GM13977 (cell line): Measurements from ENCODE around the gene FLOT1.

Source experiments
- DNase-seq: peaks from one replicate; pipeline ENCODE4 v3.0.0; 2012; ENCODE audit warnings: low spot score
- CTCF ChIP-seq: IDR thresholded peaks from 2 replicates; pipeline ENCODE4 v1.5.1; 2012; ENCODE audit warnings: mild to moderate bottlenecking, control low read depth; ENCODE audit not compliant: insufficient read depth; ENCODE audit errors: extremely low read depth, missing control alignments
- in situ Hi-C: fragments of 300-500 bp; cut with MboI; formaldehyde crosslinking; loops from one replicate; pipeline ENCODE4 v1.12.0; 2022; ENCODE audit warnings: low sequenced_read_pairs, low pct_unique_long_range_greater_than_20kb, mixed read lengths, inconsistent platforms; ENCODE audit not compliant: unreplicated experiment

The FLOT1 gene

DNA sequence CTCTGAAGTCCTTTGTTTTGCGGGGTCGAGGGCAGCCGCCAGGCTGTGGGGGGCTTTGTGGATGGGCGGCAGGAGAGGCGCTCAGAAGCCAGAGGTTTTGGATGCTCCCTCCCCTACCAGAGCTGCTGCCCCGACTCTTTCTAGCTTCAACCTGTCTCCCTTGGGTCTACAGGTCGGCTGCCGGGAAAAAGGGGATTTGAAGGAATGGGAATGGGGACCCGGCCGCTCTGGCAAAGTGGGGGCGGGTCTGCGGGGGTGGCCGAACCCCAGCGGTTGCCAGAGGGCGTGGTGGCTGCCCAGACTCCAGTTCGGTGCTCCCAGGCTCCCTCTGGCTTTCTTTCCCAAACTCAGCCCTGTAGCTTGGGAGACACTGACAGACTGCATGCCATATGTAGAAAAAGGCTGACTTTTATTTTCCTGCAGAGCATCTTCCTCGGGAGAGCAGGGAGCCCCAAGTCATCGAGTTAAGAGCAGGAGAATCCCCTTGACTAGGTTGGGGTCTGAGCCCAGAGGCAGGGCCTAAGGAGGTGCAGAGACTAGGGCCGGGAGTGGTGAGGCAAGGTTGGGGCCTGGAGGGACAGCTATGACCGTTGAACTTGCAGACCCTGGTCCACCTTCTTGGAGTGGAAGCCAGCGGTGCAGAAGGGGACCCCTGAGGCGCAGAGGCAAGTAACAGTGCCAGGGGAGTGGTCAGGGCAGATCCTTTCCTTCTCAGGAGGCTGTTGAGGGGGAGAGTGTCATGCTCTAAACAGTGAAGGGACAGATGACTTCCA lies 54.6 kb downstream of the FLOT1 start:
- no peak for DNase-seq
- TF ChIP-seq CTCF: no peak
- in situ Hi-C loops: no loop called here

GRCh38 chr6:30686908-30687658 lies 55.4 kb downstream of the FLOT1 start:
- DNase-seq: peak; percentile 88
- in situ Hi-C loops: no loop called here
- TF ChIP-seq CTCF: no peak

- in situ Hi-C loops: no loop called here
- TF ChIP-seq CTCF: no peak
- peak; percentile 75 for DNase-seq
Observed at GRCh38 chr6:30686009-30686907, 56.2 kb downstream of the FLOT1 start, which contains the start of gene PPP1R18. TSS of gene PPP1R18 (minus strand) at chr6:30686645. CDS start at chr6:30686018, 627 bp downstream.

GRCh38 chr6:30685157-30686008 lies 57.1 kb downstream of the FLOT1 start:
- peak; percentile 44 for DNase-seq
- in situ Hi-C loops: no loop called here

More at GRCh38 chr6:30685157-30686008, 57.1 kb downstream of the FLOT1 start:
- peak; percentile 44 for TF ChIP-seq CTCF
